Upper lobe of left lung (tissue), 6 donors: ENCODE data around the gene ANKRD23. TPM values are rescaled to one million over a fixed set of nuclear protein-coding genes. Genes with fewer than 3 reads are reported as not detected.

Source experiments
- ATAC-seq, 2 donors: fragments of 200-7000 bp; cut with Tn5 transposase; one replicate each; pipeline ENCODE4 v1.9.1; 2022; ENCODE audit warnings: mild to moderate bottlenecking in 2 of 2, moderate library complexity in 2 of 2; ENCODE audit not compliant: low FRiP score in 2 of 2
- DNase-seq, 2 donors: peaks; one replicate each; pipeline ENCODE4 v3.0.0-alpha.2; 2019 to 2020
- H3K27ac ChIP-seq, 4 donors: fragments of 200-600 bp; sonication (generic); one replicate each; pipeline ENCODE4 v1.5.1; 2016 to 2019
- H3K27me3 ChIP-seq, 4 donors: fragments of 200-600 bp; sonication (generic); one replicate each; pipeline ENCODE4 v1.5.1; 2017 to 2019
- H3K36me3 ChIP-seq, 4 donors: fragments of 200-600 bp; sonication (generic); one replicate each; pipeline ENCODE4 v1.5.1; 2016 to 2019
- H3K4me1 ChIP-seq, 4 donors: fragments of 200-600 bp; sonication (generic); one replicate each; pipeline ENCODE4 v1.5.1; 2018 to 2019
- H3K4me3 ChIP-seq, 4 donors: fragments of 200-600 bp; sonication (generic); one replicate each; pipeline ENCODE4 v1.5.1; 2017 to 2019; ENCODE audit warnings: mild to moderate bottlenecking in 2 of 4, moderate library complexity in 1 of 4
- H3K9me3 ChIP-seq, 4 donors: fragments of 200-600 bp; sonication (generic); one replicate each; pipeline ENCODE4 v1.5.1; 2018 to 2019
- CTCF ChIP-seq, 6 experiments: fragments of 450-650 bp in 4 of 6; fragments of 200-600 bp in 2 of 6; sonication (generic) in 2 of 6; IDR thresholded peaks; one replicate each; pipeline ENCODE4 v1.5.1; 2016 to 2019; ENCODE audit warnings: antibody characterized with exemption in 6 of 6
- EP300 ChIP-seq, 4 donors: sonication (generic); formaldehyde crosslinking; IDR thresholded peaks; one replicate each; pipeline ENCODE4 v1.5.1; 2017; ENCODE audit warnings: antibody characterized with exemption in 4 of 4, control low read depth in 2 of 4
- POLR2A ChIP-seq, 4 donors: fragments of 450-650 bp; IDR thresholded peaks; one replicate each; pipeline ENCODE4 v1.5.1; 2016 to 2017; ENCODE audit warnings: antibody characterized with exemption in 4 of 4, mild to moderate bottlenecking in 2 of 4
- POLR2AphosphoS5 ChIP-seq, 2 donors: sonication (generic); formaldehyde crosslinking; IDR thresholded peaks; one replicate each; pipeline ENCODE4 v1.5.1; 2017; ENCODE audit warnings: antibody characterized with exemption in 2 of 2
- WGBS, 2 donors: methylation state at CpG; one replicate each; pipeline ENCODE4 v1.1.5; 2017 to 2018; 5-methylcytosine and 5-hydroxymethylcytosine counted together
- total RNA-seq, 6 donors: library from RNA; depleted of rRNA in 4 of 6; stranded (reverse); fragments of >200 nt in 4 of 6; gene quantifications; one replicate each; pipeline versions ENCODE4 v1.1.0 to v1.2.1, GENCODE V29; 2016 to 2021
- donor health status: DM: no; HTN: no; CAD: no; lungs with moderate emphysema.
- donor health status: DM: no; HTN: yes; CAD: no; lungs with severe emphysema.

ANKRD23 gene
- total RNA-seq, 6 donors from 2014 or later = 2.0 to 27.2 (median 2.8) TPM

- TF ChIP-seq POLR2AphosphoS5 (IDR thresholded peaks at IDR 0.05) = no peak
- TF ChIP-seq POLR2A (IDR thresholded peaks at IDR 0.05) = no peak
- no peak for TF ChIP-seq EP300 (IDR thresholded peaks at IDR 0.05)
- TF ChIP-seq CTCF (IDR thresholded peaks at IDR 0.05) = no peak
- no peaks in the 10 kb centered on the region for H3K27me3 ChIP-seq
- peaks cover 0 to 43% (median 17%) of the 10 kb centered on the region in 4 donors for H3K36me3 ChIP-seq
- no peak overlapping the region for H3K4me3 ChIP-seq
- peaks cover 7 to 19% (median 8%) of the 10 kb centered on the region in 4 donors for H3K4me1 ChIP-seq
- no peaks in the 10 kb centered on the region for H3K9me3 ChIP-seq
- no peak overlapping the region for H3K27ac ChIP-seq
- WGBS, 2 donors = 95 to 99% methylated on average over 7 of the region's 7 CpGs
- ATAC-seq = no peak
- DNase-seq = no peak
These were observed 41.1 kb downstream of the ANKRD23 start for GRCh38 chr2:96802721-96803120.

- TF ChIP-seq EP300 (IDR thresholded peaks at IDR 0.05) (no peak), CTCF (IDR thresholded peaks at IDR 0.05) (no peak), POLR2AphosphoS5 (IDR thresholded peaks at IDR 0.05) (no peak), POLR2A (IDR thresholded peaks at IDR 0.05) (no peak)
- Histone ChIP-seq H3K9me3 (no peaks in the 10 kb centered on the region), H3K4me3 (no peak overlapping the region), H3K27ac (no peak overlapping the region), H3K27me3 (no peaks in the 10 kb centered on the region), H3K36me3 (peaks cover 0 to 50% (median 23%) of the 10 kb centered on the region in 4 donors), H3K4me1 (peaks cover 7 to 17% (median 8%) of the 10 kb centered on the region in 4 donors)
- DNase-seq (no peak), ATAC-seq (peak; percentile 24 to 44)
- 77 to 80% methylated on average over 5 to 10 of the region's 10 CpGs for WGBS, 2 donors
These were observed 41.8 kb downstream of the ANKRD23 start for GRCh38 chr2:96801786-96802595.

- H3K27me3 ChIP-seq = no peaks in the 10 kb centered on the region
- no peaks in the 10 kb centered on the region for H3K9me3 ChIP-seq
- H3K4me3 ChIP-seq = no peak overlapping the region
- H3K36me3 ChIP-seq = peaks cover 0 to 53% (median 23%) of the 10 kb centered on the region in 4 donors
- WGBS, 2 donors = 44 to 56% methylated on average over 12 to 15 of the region's 15 CpGs
- H3K4me1 ChIP-seq = peaks cover 7 to 9% (median 7%) of the 10 kb centered on the region in 4 donors
- TF ChIP-seq CTCF (IDR thresholded peaks at IDR 0.05) (peak; percentile 85 to 94 (median 90)), EP300 (IDR thresholded peaks at IDR 0.05) (no peak)
- ATAC-seq (peak; percentile 84 to 89), DNase-seq (peak; percentile 86 to 90)
- no peak overlapping the region for H3K27ac ChIP-seq
These were observed 42.6 kb downstream of the ANKRD23 start for GRCh38 chr2:96801005-96801785.

- Histone ChIP-seq H3K27ac (peak overlapping the region in 1 of 4 donors; percentile 18), H3K27me3 (no peaks in the 10 kb centered on the region), H3K4me3 (no peak overlapping the region), H3K4me1 (peaks cover 4 to 7% (median 6%) of the 10 kb centered on the region in 4 donors), H3K36me3 (peaks cover 0 to 53% (median 23%) of the 10 kb centered on the region in 4 donors), H3K9me3 (no peaks in the 10 kb centered on the region)
- no peak for TF ChIP-seq CTCF (IDR thresholded peaks at IDR 0.05)
- TF ChIP-seq POLR2A (IDR thresholded peaks at IDR 0.05) = no peak
- TF ChIP-seq POLR2AphosphoS5 (IDR thresholded peaks at IDR 0.05) = no peak
- TF ChIP-seq EP300 (IDR thresholded peaks at IDR 0.05) = no peak
- no peak for DNase-seq
- WGBS, 2 donors = 84 to 87% methylated on average over 9 to 27 of the region's 27 CpGs
- ATAC-seq = peak; percentile 28 to 57
These were observed 43.5 kb downstream of the ANKRD23 start for GRCh38 chr2:96800061-96801004.
